ENCODE measurements around the gene PGS1.

Gene PGS1

DNA sequence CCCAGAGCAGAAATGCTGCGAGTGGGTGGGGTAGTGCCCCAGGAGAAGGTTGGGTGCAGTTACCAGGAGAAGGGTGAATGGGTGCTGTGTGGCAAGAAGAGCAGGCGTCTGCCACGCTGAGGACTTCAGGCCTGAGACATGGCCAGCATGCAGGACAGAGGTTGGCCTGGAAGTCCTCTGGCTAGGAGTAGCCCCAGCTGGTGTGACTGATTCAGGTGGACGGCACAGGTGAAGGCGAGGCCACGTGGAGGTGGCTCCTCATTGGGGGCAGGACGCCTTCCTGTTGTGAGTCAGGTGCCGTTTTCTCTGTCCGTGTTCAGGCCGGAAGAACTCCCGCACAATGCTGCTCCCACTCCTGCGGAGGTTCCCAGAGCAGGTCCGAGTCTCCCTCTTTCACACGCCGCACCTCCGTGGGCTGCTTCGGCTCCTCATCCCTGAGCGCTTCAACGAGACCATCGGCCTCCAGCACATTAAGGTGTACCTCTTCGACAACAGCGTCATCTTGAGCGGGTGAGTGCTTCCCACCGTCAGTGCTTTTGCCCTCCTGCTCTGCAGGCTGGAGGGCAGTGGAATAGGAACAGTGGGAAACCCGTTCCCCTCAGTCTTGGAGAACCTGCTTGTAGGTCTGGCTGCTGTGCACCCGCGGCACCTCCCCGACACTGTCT, 20.7 kb downstream of the PGS1 start:
- intact Hi-C loops (cut with DNase I): no loop called here

DNA sequence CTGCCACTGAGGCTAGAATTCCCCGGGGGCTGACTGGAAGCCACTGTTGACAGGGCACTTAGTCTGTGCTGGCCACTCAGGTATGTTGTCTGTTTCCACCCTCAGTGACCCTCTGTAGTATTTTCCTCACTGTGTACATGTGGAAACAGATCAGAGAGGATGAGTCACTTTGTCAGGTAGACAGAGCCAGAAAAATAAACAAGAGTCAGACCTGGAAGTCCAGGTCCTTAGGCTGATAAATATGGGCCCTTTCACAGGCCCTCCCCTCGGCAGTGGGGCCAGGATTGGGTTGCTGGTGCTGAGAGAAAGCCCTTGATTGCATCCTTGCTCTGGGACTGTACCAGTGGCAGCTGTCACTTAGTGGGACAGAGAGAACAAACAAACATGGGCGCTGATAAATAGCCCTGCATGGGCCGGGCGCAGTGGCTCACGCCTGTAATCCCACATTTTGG, 21.3 kb downstream of the PGS1 start:
- intact Hi-C loops (cut with DNase I): no loop called here
- no peak for DNase-seq

More for the DNA sequence above, 20.7 kb downstream of the PGS1 start:
- DNase-seq: no peak

DNA sequence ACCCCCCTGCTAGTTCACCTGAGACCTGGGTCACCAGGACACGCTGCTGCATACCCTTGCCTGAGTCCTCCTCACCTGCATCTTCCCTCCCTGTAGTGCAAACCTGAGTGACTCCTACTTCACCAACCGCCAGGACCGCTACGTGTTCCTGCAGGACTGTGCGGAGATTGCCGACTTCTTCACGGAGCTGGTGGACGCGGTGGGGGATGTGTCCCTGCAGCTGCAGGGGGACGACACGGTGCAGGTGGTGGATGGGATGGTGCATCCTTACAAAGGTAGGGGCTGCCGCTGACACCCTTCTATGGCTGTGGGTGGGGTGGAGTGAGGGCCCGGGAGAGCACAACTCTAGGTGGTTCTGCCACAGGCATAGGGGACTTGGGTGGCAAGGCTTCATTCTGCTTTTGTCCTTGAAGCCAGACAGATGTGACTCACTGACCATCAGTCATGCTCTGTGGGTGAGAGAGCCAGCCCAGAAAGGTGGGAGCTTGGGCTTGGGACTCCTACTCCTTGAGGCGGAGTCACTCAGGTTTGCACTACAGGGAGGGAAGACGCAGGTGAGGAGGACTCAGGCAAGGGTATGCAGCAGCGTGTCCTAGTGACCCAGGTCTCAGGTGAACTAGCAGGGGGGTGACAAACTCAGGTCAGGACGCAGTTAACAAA, 22.3 kb downstream of the PGS1 start:
- intact Hi-C loops (cut with DNase I): no loop called here
- no peak for DNase-seq

DNA sequence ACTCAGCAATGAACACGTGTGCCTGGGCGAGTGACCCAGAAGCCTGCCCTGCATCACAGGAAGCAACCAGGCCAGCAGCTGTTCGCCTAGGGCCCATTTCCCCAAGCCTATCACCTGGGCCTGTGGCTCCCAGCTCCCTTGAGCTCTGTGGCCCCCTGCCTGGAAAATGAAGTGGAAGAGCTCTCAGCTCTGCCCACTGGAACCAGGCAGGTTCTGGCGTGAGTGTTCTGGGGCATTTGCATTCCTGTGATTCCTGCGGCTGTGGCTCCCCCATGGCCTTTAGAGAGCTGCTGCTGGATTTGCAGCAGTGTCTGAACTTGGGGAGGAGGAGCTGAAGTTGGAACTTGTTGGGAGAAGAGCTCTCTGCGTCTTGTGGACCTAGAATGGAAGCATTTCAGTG, 22.8 kb downstream of the PGS1 start:
- intact Hi-C loops (cut with DNase I): no loop called here
- DNase-seq: no peak

DNA sequence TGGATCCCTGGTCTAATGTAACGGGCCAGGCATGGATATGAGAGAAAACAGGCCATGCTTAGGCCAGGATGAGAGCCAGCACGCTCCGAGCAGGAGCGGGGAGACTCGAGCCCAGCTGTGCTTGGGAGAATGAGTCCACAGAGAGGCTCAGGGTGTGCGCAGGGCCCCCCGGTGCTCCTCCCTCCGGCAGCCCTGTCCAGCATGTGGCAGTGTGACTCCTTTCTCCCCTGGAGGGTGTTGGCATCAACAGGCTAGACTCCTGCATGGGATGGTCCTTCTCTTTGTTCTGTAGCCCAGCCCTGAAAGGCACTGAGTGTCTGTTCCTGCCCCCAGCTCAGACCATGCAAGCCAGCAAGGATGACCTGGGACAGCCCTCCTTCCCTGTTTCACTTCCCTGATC, 23.4 kb downstream of the PGS1 start:
- peak in 1 of 42 donors; percentile 23 for DNase-seq
- intact Hi-C loops (cut with DNase I): no loop called here

DNA sequence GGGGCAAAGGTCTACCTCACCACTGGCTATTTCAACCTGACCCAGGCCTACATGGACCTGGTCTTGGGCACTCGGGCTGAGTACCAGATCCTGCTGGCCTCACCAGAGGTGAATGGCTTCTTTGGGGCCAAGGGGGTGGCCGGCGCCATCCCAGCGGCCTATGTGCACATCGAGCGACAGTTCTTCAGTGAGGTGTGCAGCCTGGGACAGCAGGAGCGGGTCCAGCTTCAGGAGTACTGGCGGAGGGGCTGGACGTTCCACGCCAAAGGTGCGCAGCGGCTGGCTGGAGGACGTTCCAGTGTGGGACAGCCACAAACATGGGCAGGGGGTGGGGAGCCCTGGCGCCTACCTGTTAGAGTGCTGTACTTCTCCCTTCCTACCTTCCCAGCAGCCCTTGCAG, 25.4 kb downstream of the PGS1 start:
- intact Hi-C loops (cut with DNase I): no loop called here
- no peak for DNase-seq

DNA sequence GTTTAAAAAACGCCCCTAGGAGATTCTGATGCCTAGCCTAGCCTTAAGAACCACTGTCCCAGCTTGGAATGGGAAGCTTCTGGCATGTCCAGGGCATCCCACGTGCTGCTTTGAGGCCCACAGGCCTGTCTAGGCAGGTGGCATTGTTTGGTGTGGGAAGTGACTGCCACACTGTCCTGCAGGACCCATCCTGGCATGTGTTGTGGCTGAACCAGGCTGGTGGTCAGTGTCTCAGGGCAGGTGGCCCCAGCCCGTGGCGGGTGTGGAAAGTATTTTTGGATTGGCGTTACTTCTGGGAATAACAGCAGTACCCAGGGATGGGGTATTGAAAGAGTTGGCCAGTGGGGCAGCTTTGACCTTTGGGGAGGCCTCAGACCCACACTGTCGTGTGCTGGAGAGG, 27.9 kb downstream of the PGS1 start:
- no peak for DNase-seq
- intact Hi-C loops (cut with DNase I): no loop called here

DNA sequence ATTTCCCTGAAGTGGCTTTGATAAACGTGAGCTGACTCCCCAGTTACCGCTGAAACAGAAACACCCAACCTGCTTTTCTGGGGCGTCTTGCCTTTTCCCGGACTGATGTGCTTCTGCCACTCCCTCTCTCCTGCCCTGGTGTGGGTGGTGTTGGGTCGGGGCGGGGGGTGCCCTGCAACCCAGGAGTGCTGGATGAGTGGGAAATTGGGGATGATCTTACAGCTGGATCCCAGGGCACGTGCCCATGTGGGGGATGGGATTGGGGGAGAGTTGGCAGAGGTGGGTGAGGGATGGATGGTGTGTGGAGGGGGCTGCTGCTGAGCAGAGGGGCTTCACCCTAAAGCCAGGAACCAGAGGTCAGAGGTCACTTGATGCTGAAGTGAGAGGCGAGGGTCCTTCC, 28.5 kb downstream of the PGS1 start:
- no peak for DNase-seq
- intact Hi-C loops (cut with DNase I): no loop called here

DNA sequence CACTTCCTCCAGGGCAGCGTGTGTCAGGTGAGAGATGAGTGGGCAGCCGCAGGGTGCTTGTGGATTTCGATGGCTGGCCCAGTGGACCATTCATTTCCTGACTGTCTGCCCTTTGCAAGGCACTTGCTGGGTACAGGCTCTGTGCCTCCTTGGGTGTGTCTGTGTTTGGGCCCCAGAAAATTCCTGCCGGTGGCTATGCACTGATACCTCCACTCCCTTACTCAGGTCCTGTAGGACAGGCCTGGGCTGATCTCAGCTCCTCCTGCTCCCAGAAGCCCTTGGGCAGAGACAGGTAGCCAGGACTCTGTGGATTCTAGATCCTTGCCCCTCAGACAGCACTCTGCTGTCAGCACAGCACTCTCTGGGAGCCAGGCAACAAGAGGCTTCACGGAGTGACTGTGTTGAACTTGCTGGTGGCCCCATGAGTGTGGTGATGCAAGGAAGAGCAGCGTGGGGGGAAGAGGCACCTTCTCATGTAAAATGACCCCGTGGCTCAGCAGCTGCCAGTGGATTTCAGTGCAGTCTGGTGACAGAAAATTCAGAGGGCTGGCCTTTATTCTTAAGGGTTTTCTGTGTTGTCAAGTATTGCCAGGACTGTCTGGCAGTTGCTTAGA, 29.0 kb downstream of the PGS1 start:
- intact Hi-C loops (cut with DNase I): no loop called here
- DNase-seq: no peak

DNA sequence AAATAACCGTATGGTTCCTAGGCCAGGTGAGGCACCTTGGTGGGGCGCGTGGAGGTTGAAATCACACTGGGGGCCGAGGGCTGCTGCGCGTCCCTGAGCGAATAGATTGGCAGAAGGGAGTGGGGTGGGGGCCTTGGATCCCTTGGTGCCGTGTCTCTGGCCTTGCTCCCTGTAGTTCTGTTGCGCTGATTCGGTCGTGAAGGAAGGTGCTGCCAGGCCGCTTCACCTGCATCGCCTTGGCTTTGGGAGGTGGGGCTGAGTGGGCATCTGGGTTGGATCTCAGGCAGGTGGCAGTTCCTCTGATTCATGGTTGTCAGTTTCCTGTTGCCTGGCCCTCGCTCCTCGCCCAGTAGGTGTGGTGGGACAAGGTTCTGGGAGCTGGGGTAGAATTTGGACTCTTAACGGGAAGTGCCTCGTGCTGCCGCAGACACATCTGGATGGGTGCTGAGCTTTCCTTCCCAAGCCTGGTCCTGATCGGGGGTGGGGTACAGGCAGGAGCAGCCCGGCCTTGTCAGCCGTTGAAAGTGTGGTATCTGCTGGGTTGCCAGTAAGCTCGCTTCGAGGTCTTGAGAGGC, 30.1 kb downstream of the PGS1 start:
- intact Hi-C loops (cut with DNase I): no loop called here
- no peak for DNase-seq

DNA sequence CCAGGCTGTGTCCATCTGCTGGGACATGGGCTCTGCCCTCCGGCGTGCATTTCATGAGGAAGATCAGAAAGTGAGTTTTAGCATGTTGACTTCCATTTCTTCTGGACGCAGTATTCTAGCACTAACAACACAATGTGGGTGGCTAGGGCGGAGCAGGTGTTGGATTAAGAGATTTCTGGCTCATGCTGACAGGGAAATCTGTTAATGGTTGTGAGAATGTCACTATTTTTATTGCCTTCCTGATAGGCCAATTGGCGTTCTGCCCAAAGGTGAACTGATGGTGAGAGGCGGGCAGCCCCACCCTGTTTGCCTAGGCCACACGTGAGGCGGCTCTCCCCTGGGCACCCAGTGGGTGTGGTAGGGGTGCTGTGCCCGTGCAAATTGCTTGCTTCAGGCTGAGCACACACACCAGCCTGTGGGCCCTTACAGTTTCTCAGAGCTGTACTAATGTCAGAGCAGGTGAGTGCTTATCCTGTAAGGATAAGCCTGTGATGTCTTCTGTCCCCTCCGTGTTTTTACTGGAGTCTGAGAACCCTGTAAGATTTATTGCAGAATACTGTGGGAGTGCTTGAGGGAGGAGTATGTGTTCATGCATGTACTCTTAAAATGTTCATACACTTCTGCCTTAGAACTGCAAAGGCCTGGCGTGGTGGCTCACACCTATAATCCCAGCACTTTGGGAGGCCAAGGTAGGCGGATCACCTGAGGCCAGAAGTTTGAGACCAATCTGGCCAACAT, 30.9 kb downstream of the PGS1 start:
- intact Hi-C loops (cut with DNase I): no loop called here
- DNase-seq: peak in 1 of 42 donors; percentile 48

DNA sequence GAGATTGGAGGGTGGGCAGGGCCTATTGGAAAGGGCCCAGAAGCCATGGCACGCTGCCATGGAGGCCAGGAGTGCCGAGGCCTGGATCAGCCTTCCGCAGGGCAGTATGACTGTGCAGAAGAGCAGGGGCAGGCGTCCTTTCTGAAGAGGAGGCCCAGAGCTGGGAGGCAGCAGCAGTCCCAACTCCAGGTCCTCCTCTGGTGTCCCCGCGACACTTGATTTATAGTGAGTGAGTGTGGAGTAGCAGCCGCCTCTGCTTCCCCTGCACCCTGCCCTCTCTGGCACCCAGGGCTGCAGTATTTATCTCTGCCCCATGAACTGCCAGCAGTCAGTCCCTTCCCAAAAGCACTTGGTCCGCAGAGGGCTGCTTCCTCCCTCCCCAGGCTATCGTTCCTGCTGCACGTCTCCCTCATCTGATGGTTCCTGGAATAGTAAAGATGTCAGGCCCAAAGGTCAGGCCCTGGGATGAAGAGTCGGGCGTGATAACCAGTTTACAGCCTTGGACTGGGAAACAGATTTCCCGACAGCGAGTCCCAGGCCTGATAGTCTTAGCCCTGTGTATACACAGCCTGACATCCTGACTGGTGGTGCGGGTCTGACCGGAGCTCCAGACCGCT, 32.9 kb downstream of the PGS1 start:
- intact Hi-C loops (cut with DNase I): no loop called here

DNA sequence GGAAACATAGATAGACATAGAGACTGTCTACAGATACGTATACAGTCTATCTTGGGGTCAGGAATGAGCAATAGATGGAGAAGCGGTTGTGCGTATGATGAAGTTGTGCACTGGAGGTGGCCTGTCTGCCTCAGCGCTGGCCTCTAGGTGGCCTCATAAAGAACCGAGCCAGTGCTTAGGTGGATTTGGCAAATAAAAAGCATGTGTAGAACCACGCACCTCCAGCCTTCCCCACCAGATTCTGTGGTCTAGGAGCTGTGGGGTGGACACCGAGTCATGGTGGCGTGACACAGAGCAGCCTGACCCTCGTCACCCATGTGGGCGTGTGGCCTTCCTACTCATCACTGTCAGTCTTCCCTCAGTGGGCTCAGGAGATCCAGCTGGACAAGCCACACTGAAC, 34.0 kb downstream of the PGS1 start:
- intact Hi-C loops (cut with DNase I): no loop called here
- no peak for DNase-seq

More for the DNA sequence above, 32.9 kb downstream of the PGS1 start:
- no peak for DNase-seq

DNA sequence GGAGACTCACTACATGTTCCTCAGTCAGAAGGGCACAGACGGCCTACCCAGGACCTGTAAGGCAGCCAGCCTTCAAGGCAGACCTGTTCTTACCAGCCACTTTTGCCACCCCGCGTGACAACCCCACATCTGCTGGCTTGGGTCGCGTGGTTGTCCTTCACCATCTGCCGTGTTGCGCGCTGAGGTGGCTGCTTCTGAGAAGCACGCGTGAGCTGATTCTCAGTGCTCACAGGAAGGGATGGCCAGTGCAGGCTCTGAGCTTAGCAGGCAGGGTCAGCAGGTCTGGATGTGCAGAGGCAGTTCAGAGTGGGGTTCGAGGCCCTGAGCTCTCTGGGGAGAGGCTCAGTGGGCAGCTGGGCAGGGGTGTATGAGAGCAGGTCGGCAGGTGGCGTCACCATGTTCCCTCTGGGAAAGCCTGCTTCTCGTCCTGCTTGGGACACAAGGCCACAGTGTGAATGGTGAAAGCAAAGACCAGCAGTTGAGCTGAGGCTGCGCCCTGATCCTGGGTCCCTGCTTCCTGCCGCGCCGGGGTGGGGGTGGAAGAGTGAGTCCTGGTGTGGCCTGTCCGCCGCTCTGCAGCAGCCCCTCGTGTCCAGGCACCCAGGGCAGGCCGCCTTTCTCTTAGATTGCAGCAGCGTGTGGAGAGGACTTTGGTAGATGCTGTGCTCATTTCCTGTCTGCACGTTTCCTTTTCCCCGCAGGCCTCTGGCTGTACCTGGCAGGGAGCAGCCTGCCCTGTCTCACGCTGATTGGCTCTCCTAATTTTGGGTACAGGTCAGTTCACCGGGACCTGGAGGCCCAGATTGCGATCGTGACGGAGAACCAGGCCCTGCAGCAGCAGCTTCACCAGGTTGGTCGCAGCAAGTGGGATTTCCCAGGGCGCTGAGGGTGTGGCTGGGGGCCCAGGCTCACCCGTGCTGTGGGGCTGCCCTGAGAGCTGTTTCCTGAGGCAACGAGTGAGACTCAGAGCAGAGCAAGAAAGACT, 36.0 kb downstream of the PGS1 start:
- intact Hi-C loops (cut with DNase I): no loop called here
- DNase-seq: no peak

DNA sequence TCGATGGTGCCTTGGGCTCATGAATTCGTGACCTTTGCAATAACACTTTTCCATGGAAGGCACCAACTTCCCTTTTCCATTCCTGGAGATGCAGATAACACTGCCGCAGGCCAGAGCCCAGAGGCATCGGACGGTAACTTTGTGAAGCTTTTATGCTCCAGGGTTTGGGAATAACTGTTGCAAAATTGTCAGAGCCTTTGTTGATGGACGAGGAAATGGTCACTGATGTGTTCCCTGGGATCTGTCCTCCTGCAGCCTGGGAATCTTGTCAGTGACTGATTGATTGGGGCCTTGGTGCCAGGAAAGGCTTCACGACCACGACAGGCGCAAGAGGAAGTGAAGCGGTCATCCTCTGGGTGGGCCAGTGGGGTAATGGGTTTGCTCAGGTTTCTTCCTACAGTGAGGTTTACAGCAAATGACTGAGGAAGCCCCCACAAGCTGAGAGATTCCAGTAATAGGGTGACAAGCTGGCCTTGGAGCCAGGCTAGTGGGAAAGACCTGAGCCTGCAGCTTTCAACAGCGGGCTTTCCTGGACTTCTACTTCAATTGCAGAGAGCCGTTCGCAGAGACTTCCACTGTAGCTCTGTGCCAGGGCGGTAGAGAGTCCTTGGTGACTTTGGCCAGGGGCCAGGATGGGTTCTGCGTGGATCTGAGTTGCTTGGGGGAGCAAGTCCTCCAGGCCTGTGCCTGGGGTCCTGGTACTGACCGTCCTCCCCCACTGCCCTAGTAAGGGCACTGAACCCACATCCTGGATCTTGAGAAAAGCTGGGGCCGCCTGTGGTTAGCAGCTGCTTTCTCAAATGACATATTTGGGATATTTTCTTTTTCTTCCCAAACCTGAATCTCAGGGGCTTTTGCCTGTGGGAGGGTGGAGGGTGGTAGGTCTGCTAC, 37.6 kb downstream of the PGS1 start:
- DNase-seq: no peak
- intact Hi-C loops (cut with DNase I): no loop called here

DNA sequence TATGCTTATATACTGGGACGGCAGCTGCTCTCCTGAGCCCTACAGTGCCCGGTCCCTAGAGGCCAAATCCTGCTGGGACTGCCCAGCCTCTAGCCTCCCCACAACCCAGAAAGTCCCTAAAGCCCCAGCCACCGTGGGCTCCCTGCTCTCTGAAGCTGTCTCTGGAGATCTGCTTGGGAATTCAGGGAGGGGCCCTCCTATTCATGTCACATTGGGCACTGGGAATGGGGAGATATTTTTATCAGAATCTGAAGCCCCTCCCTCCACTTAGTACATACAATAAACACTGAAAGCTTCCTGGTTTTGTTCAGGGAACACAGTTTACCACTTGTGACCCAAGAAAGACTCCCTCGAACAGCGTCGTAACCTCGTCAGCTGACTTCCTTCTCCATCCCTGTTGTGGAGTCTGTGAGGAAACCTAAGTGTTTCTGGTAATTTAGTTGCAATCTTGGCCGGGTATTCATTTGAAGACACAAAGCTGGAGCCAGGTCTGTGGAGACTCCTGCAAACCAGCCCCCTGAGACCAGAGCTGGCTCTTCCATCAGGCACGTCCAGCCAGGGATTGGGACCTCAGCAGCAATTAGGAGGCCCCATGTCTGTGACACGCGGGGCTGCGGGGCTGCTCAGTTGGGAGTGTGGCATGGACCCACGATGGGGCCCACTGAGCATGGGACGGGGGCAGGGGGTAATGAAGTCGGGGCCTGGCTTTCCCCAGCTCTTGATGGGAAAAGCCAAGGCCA, 38.5 kb downstream of the PGS1 start:
- intact Hi-C loops (cut with DNase I): no loop called here
- no peak for DNase-seq
